CD4-positive, alpha-beta T cell treated with Interleukin-6 for 4 hours (primary cell): ENCODE data around the gene DNTT.

ENCODE experiments used
- DNase-seq: peaks from one replicate; pipeline ENCODE4 v3.0.0-alpha.2; 2020; ENCODE audit warnings: mixed read lengths

Gene DNTT

DNA sequence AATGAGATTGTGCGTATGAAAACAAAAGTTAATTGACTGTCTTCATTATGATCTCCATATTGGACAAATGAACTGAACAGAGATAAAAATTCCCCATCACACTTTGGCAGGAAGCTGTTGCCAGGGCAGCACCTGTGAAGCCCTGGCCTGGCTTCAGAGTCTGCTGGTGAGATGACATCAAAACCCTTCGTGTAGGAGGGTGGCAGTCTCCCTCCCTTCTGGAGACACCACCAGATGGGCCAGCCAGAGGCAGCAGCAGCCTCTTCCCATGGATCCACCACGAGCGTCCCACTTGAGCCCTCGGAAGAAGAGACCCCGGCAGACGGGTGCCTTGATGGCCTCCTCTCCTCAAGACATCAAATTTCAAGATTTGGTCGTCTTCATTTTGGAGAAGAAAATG lies at the start of gene DNTT:
Gene DNTT (plus strand): TSS at position 205 of the 400 bp plus-strand sequence. CDS start 64 bp downstream, at position 269.
- no peak for DNase-seq

DNA sequence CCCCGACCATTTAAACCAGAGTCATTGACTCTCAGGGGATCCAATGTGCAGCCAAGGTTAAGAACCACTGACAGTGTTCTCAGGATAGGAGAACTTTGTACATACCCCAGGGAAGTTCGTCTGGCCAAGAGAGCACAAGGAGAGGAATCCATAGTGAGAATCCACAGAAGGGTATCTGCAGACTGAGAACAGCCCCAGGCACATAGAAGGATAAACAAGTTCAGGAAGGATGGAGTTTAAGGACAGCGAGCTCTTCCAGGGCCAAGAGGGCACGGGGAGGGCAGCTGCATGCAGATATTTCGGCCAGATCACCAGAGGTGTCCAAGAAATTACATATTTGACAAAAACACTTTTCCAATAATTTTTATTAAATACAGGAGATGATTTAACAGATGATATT lies 49.3 kb upstream of the DNTT start:
- no peak for DNase-seq

DNA sequence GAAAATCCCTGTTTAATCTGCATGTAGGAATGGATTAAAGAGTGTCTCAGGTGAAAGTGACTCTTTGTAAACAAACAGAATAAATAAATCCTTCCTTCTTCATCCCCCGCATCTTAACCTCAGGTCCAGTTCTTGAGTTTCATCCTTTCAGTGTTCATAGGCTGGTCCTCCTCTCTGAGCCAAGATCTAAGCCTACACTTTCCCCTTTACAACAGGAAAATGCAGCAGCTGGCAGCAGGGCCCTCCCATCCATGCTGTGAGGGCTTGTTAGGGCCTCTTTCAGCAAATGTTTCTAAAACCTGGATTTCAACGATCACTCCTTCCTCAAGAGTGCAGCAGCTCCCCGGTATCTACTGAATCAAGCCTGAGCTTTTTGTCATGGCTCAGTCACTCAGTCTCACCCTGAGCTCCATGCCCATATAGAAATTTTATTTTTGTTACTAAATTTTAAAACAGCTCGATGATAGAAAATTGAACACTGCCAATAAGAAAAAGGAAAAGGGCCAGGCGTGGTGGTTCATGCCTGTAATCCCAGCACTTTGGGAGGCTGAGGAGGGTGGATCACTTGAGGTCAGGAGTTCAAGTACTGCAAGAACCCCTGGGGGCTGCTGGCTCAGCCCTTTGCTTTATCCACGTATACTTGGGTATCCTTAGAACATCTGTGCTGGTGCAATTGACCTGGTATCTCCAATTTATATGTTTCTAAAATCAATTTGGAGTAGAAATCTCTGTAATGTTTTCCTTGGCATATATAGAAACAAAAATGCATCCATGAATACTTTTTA lies 48.5 kb upstream of the DNTT start:
- DNase-seq: no peak

DNA sequence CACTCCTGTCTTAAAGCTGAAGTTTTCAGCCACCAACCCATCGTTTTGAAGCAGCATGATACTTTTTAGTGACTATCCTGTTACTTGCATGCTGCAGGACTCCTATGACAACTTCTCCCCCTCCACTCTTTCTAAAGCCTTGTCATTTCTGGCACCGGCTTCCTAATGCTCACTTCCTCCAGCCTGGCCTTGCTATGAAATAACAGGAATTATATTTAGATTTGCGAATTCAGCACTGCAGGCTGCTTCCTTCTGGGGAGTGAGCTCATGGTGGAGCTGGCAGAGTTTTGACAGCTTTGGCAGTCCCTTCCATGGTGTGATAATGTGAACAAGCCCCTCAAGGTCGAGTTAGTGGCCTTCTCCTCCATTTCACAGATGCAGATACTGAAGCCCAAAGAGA lies 46.3 kb upstream of the DNTT start:
- DNase-seq: no peak

DNA sequence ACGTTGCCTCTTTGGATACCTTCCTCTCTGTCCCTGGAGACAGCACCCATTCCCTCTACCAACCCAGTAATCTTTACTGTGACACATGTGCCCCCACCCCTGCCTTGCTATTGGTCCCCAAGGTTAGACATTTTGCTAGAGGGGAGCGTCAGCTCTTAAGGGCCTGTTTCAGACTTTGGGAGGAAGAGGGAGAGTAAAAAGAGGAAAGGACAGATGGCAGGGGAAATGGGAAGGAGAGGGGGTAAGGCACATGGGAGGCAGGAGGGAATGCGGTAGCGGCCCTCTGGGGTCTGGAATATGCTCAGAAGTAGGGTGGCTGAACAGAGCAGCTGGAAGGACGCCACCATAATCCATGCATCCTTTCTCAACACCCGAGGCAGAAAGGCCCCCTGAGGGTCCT lies 45.1 kb upstream of the DNTT start:
- no peak for DNase-seq

DNA sequence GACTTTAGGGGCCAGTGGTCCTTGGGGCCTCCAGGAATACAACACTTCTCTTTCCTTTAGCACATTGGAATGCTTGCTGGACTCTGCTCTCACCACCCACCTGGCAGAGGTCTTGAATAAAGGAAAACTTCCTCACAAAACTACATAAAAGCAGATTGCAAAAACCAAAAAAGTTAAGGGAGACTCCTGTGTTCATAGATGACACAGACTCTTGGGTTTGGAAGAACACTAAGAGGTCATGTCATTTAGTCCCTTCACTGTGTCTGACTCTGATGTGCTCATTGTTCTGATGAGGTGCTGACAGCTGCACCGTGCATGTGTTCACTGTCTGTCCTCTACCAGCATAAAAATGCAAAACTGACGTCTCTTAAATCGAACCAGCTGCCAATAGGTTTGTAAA lies 44.2 kb upstream of the DNTT start:
- DNase-seq: no peak

DNA sequence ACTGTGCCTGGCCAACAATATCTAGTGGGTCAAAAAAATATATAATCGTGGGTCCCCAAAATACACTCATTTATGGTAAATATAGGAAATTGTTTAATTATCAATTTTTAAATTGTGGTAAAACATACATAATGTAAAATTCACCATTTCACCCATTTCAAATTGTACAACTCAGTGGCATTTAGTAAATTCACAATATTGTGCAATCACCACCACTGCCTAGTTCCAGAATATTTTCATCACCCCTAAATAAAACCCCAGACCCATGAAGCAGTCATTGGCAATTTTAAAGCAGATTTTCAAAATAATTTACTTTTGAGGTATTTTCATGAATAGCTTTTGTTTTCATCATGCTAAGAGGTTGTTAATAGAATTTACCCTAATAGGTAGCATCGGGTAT lies 43.1 kb upstream of the DNTT start:
- no peak for DNase-seq

DNA sequence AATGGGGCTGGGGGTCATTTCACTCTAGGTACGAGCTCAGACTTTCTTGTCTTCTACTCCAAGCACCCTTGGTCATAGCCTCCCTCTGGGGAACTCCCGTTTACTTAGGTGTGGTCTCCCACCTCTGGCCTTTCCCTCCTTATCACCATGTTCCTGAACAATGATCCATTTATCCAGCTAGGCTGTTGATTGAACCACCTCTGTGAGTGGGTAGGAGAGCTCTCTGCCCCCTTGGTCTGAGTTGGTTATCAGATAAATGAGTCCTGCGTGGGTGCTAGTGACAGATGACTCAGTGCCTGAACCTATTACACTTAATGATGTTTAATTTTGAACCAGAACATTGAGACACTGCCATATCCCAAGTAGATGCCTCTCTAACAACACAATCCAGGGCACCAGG lies 42.3 kb upstream of the DNTT start:
- DNase-seq: no peak

DNA sequence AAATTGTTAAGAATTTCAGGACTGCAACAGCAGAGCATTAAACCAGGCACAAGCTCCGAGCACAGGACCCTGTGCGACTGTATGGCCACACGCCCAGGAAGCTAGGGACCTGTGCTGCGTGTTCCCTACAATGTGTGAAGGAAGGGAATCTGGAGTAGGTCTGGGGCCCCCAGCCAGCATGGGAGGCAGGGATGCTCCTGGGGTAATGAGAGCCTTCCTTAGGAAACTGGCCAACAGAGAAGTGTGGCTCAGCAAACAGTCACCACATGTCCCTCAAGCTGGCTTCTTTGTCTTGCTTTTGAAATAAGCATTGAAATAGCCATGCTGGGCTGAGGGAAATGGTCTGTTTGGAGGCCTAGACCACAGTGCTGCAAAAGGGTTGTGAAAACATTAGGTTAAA lies 41.1 kb upstream of the DNTT start:
- no peak for DNase-seq

DNA sequence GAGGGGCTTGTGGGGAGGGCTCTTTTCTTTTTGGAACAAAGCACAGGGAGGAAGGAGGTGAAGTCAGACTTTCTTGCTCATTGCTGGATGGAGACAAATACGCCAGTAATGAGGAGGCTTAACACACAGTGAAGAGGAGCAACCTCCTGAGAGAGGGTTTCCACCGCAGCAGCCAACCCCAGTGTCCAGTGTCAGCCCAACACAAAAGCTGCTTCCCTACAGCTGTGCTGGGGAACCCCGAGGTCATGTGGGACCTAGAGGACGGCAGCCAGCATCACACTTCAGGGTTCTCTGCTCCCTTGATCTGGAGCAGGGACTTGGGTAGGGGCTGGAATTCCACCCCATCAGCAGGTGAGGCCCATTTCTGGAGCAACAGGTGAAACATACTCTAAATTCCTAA lies 40.6 kb upstream of the DNTT start:
- DNase-seq: no peak

DNA sequence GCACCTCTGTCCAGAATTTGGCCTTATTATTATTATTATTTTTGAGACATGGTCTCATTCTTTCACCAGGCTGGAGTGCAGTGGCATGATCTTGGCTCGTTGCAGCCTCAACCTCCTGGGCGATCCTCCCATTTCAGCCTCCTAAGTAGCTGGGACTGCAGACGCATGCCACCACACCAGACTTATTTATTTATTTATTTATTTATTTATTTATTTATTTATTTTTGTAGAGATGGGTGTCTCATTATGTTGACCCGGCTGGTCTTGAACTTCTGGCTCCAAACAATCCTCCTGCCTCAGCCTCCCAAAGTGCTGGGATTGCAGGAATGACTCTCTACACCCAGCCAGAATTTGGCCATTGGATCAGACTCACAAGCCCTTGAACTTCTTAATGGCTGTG lies 39.3 kb upstream of the DNTT start:
- DNase-seq: no peak

DNA sequence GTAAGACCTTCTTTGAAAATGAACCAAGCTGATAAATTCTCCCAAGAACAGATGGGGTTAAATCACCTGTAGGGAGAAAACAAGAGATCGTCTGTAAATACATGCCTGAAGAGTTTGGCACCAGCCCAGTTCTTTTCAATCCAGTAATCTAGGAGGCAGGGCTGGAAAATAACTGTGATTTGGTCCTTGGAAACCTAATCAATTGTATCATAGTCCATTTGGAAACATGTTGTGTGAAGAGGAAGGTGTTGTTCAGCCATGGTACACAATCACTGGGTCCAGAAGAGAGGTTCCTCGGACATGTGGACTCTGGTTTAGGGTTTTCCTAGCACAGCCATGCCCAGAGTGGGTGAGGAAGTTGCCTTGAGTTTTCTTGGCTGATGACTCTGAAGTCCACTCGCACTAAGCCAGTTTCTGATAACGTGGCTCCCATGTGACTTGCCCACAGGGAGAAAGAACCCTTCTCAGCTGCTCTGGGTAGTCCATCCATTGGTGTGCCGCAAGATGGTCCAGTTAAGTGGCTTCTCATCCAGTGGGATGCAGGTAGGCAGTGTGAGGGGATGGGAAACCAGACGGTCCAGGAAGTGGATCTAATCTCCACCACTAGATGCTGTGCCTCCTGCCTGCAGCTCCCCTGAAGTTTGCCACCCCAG lies 38.0 kb upstream of the DNTT start:
- no peak for DNase-seq

DNA sequence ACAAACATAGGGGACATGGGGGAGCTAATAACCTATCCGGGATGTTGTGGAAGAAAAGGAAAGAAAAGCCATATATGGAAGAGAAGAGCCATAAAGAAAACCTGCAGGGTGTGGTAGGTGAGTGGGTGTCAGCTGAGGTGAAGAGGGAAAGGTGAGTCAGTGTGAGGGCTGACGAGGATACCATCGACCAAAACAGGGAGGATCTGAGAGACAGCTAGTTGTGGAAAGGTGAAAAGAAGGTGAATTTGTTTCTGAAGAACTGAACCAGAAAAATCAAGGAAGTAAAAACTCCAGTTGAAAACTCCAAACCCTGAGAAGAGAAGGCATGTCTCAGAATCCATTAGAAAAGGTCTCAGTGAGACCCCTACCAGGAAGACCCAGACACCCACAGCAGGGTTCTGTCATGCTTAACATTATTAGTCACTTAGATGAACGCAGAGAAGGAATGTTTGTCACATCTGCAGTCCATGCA lies 37.0 kb upstream of the DNTT start:
- DNase-seq: no peak

DNA sequence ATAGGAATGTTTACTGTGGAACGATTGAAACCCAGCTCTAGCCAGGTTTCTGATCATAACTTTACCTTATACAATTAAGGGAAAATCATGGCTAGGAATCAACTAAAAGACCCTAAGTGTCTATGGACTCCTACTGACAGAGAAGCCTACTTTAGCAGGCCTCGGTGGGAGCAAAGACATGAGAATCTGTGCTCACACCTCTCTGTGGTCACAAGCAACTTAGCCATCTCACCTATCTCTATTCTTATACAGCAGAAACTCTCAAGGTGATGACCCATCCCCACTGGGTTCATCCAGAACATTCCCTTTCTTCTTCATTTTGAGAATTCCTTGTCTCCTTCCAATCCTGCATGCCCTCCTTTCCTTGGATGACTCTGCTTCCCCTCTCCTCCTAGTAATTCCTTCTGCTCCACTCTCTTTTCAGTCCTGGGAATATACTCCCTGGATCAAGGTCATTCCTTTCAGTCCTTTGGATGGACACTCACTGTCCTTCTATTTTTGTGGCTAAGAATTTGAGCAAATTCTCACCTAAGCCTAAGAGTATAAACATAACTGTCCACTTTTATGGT lies 35.8 kb upstream of the DNTT start:
- DNase-seq: no peak

DNA sequence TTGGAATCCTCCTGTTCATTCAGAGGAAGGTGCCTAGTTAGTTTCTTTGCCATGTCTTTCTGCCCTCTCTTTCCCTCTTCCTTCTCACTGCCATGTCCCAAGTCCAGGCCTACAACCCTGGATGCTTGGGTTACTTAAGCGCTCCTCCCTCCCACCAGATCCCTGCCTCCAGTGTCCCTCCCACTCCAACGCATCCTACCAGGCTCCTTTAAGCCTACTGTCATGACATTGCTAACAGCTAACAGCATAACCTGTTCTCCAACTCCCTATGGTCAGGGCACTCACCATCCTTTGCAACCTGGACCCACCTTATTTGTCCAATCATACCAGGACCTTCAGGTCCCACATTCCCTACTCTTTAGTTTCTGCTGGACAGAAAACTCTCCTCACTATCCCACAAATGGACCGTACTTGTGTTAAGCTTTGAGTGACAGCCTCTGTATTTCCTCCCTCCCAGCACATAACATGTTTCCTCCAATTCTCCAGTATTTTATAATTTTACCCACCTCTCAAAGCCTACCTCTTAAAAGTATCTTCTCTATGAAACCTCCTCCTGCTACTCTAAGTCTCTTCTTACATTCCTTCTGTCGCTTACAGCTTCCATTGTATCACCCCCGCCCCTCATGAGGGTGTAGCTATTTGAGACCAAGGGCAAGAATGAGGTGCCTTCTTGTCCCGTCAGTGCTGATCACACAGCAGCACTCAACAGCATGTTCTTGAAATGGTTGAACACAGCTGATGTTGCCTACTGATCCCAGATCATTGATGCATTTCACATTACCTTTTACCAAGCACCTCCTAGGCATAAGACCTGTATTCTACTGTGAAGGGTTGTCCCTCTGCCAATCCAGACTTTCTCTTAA lies 34.6 kb upstream of the DNTT start:
- DNase-seq: no peak

DNA sequence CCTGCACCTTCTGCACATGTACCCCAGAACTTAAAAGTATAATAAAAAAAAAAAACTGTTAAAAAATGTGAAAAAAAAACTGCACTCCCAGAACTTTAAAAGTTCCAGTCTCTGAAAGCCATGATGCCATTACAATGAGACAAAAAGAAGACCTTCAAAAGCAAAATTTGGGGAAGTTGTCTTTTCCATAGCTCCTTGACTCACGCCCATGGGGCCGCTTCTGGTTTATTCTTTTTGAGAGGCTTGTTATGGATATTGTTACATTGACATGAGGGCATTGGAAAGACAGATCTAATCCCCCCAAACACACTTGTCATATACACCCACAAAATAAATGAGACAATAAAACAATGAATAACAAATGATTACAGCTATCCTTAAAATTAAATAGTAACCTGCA lies 33.7 kb upstream of the DNTT start:
- DNase-seq: no peak

DNA sequence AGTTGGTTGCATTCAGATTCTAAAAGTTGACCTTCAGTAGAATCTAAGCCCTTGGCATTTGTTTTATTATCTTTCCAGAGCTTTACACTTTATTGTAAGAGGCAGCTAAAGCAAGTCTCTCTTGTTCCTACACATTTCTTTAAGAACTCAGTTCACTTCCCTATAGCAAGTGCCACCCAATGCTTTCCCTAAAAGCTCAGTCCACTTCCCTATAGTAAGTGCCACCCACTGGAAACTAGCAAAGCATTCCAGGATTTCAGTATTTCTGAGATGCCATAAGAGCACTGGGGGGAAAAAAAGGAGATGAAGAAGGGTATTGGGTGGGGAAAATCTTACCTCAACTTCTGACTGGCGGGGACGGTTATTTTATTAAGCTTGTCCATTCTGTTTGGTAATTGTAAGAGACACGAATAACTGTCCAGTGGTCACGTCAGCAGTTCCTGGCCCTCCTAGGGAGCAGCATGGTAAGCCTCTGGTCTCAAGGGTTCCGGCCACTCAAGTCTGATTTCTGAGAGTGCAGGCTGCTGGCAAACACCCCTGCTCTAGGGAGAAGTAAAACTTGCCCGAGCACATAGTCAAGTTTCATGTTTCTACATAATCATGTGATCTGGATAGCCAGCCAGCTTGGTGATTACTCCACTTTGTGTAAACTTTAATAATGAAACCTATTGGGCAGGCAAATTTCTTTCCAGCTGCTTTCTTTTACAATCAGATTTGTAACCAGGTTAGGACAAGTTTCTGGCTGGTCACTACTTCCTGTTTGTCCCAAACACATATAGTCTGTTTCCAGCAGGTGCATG lies 33.0 kb upstream of the DNTT start, which contains the start of gene BLNK:
Gene BLNK (minus strand): TSS at position 554 of the 800 bp plus-strand sequence. CDS start 171 bp downstream, at position 383.
- no peak for DNase-seq

DNA sequence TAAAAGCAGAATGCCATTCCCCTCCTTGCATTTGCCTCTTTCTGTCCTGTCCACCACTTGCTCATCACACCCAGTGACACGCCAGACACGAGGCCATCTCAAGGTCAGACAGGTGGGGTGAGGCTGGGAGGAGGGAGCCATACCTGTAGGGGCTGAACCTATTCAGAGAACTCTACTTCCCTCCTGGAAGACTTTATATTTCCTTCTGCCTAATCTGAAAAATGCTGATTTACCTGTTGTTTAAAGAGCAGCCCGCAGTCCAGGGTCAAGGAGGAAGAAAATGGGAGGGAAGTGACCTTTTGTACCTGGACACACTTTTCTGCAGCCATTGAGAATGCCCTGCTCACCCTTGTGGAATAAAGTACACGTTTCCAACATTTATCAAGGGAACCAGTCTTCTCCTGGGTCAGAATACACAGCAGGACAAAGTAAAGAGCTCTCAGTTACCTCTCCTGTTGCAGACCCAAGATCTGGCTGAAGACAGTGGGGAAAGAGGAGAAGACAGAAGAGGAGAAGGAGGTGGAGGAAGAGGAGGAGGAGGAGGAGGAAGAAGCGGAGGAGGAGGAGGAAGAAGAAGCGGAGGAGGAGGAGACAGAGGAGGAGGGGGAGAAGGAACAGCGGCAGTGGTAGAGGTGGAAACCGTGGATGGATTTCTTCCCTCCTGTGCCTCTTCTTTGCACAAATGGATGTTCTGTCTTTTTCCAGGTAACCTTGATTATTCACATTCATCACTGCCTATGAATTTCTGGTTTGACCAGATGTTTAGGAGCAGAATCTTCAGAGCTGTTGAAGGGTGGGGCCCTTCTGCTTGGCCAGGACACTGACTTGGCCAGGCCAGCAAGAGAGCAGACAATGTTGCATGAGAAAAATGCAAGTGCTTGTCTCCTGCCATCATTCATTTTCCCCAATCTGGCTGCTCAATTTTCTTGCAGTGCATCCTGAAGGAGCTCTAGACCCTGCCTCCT lies 31.6 kb upstream of the DNTT start:
- DNase-seq: no peak

DNA sequence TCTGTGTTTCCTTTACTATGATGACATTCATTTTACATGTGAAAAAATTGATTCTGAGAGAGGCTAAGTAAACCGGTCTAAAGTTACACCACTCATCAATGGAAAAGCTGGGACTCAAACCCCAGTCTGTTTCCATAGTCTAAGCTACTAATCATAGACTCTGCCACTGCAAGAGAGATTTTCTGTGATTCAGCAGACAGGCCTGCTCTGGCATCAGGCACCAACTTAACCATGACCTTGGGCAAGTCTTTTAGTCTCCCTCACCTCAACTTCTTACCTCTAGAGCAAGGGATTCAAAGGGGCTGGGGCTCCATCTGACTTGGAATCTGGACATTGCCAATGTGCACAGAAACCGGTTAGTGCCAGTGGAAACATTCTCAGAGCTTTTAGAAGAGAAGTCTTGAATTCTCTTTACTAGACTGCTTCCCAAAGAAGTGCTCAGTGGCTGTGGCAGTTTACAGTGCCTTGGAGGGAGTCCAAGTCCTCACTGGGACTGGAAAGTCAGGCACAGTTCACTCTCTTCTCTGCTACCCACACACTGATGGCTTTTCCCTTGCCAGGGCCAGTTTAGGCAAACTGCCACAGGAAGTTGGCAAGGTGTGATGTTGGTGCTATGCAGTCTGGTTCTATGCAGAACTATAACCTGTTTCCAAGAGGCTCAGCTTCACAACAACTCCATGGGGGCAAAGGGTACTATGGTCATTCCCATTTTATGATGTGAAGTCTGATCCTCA lies 28.4 kb upstream of the DNTT start:
- DNase-seq: no peak

DNA sequence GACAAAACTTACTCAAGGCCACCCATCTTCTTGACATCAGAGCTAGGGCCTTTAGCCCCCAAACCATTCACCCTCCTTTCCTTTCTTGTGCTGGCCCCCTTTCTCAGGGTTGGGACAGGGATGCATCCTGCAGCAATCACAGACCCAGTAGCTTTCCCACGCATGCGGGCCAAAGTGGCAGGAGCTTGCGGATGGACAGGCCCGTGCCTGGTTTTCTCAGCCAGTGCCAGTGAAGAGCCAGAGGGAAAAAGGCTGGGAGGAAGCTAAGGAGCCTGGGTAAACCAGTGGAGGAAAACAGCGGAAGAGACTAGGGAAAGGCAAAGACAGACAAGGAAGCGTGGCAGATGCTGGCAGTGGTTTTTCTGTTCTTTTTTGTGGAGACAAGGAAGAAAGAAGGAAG lies 27.8 kb upstream of the DNTT start:
- no peak for DNase-seq
